GM12874 (cell line): ENCODE results near the gene FAM163B.

Experiments
- TF ChIP-seq, protein P1 (sequence below): IDR thresholded peaks from 2 replicates; pipeline ENCODE4 v1.5.1; 2011; ENCODE audit warnings: low read depth, mild to moderate bottlenecking, control low read depth, low read length, moderate library complexity; ENCODE audit not compliant: insufficient read depth

The FAM163B gene

DNA sequence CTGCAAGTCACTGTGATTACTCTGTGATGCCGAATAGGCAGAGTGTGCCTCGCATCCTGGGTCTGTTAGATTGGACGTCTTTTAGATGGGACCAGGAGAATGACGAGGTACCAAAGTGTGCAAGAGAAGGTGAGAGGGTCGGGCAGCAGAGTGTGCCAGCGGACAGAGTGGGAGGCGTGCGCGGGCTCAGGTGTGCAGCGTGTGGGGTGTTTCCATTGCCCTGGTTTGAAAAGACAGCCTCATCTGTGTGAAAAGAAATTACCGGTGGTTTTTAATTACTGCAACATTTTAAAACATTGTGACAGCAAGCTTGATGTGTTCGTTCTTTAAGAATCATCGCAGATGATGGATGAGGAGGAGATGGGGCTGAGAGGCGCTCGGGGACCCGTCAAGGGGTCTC, 4.2 kb upstream of the FAM163B start:
- TF ChIP-seq, protein P1, sequence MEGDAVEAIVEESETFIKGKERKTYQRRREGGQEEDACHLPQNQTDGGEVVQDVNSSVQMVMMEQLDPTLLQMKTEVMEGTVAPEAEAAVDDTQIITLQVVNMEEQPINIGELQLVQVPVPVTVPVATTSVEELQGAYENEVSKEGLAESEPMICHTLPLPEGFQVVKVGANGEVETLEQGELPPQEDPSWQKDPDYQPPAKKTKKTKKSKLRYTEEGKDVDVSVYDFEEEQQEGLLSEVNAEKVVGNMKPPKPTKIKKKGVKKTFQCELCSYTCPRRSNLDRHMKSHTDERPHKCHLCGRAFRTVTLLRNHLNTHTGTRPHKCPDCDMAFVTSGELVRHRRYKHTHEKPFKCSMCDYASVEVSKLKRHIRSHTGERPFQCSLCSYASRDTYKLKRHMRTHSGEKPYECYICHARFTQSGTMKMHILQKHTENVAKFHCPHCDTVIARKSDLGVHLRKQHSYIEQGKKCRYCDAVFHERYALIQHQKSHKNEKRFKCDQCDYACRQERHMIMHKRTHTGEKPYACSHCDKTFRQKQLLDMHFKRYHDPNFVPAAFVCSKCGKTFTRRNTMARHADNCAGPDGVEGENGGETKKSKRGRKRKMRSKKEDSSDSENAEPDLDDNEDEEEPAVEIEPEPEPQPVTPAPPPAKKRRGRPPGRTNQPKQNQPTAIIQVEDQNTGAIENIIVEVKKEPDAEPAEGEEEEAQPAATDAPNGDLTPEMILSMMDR, result no peak

DNA sequence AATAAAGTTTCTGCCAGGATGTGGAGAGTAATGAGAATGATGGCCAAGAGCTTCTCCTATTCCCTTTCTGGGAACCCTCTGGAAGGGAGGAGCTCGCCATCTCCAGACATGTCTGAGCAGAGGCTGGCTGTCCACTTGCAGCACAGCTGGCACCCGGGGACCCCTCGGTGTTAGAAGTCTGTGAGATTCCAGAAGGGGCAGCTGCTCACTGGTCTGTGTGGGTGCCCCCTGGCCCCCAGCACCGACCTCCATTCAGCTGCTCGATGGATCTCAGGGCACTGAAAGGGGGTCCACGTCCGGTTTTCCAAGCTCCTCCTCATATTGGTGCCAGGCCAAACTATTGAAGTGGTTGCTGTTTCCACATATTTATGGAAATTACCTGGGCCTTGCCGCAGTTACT, 3.6 kb upstream of the FAM163B start:
- TF ChIP-seq, protein P1, result no peak

DNA sequence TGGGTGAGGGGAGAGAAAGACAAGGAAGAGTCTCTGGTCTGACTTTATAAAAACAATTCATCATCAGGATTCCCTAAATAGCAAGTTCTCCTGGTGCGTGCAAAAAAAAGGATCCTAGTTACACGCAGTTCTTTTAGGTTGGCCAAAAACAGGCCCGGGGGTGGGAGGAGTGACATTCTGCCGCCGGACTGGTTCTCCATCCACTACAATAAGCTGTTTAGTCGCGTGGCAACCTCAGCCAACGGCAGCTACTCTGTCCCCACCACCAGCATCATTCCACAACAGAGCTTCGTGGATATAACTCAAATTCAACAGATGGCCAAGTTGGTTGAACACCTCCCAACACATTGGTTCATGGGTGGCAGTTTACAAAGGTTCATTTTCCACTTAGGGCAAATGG, 2.9 kb upstream of the FAM163B start:
- TF ChIP-seq, protein P1, result no peak

DNA sequence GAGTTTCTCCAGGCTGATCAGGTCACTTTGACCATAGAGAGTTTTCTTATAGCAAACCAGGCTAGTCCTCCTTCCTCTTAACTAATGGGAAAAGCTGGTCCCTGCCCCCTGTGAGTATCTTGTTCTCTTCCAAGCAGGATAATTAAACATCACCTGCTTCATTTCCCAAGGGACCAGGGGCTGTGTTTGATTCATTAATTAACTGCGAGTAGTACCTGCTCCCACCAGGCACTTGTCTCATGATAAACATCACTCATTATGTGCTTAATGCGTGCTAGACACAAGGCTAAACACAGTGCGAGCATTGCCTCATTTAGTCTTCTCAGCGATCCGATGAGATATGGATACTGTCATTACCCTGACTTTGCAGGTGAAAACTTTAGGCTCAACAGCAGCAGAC, 1.7 kb upstream of the FAM163B start:
- TF ChIP-seq, protein P1, result no peak

DNA sequence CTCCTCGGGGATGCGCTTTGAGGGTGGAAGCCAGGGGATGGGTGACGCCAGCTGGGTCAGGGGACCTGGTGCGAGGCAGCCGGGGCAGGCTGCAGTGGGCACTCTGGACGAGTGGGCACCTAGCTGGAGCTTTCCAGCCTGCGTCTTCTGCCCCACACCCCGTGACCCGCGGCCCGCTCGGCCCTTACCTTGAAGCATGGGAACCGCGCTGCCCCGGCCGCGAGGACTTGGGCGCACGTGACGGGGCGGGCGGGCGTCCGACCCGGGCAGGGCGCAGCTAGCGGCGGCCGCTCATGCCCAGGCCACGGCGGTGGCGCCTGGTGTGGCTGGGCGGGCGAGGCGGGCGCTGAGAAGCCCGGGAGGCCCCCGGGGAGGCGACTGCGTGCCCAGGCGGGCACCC, 300 bp downstream of the FAM163B start:
- TF ChIP-seq, protein P1, result no peak

DNA sequence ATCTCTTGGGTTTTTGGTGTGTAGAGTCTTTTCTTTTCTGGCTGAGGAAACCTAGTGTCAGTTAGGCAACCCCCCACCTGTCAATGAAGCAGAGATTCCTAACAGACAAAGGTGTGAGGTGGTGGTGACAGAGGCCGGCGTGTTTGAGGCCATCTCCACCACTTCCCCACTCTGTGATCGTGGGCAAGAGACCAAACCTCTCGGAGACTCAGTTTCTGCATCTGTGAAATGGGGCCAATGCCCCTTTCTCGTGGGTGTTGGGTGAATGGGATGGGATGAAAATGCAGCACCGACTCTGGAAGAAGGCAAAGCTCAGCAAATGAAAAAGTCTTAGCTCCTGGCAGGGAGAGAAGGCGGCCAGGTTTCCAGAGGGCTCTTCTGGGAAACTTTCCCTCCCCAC, 807 bp downstream of the FAM163B start:
- TF ChIP-seq, protein P1, result no peak

DNA sequence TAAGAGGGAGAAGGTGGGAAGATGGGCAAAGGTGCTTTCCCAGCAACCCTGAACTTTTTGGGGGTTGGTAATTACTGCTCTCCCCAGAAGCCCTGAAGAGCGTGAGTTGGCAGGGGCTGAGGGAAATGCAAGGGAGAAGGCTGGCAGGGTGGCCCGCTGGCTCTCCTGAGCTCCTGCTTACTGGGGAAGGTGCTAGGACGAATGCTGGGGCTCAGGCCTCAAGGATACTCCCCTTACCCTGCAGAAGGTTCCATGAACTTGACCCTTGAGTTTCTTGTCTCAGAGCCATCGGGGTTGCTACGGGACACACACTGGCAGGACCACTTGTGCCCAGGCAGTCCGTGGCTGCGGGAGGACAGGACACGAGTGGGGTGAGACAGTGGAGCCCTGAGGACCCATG, 1.2 kb downstream of the FAM163B start:
- TF ChIP-seq, protein P1, result no peak

DNA sequence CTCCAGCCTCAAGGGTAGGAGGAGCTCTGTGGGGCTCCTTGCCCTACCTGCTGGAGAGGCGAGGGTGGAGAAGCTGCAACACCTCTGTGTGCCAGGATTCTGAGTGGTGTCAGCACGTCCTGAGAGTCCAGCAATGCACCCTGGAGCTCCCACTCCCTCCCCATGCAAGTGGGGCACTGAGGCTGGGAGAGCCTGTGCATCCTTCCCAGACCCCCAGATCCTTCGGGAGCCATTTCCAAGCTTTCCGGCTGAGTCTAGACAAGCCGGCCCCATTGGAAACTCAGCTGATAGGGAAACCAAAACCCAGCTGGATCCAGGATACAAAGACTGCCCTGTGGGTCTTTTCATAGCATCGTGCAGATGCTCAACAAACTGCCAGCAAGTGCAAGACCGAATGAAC, 1.8 kb downstream of the FAM163B start:
- TF ChIP-seq, protein P1, result no peak
